HG03103 (cell line): ENCODE data around the gene FSTL4.
"Not testable (repeated sequence)": the region's sequence is repeated elsewhere in the genome, so short reads cannot be mapped to it uniquely, and the experiment has no call there.

Experiments used
- ATAC-seq: cut with Tn5 transposase; IDR thresholded peaks from one replicate; pipeline ENCODE4 v1.9.1; 2021; ENCODE audit warnings: low read depth; ENCODE audit not compliant: unreplicated experiment

Gene FSTL4

DNA sequence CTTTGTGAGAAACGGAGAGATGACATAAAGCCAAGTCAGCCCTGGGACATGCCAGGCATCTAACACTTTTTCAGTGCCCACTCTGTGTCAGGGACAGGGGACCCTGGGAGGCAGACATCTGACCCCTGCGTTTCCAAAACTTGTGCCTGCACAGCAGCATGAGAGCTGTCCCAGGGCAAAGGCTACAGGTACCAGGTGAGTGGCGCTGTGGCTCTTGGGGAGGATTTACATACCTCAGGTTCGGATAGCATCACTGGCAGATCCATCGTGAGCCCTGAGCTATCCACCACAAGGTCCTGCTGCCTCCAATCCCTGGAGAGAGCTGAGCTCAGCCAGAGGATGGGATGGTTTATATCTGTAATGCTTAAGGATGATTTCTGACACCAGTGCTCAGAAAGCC is 52.4 kb downstream of the FSTL4 start:
- ATAC-seq, result no peak

DNA sequence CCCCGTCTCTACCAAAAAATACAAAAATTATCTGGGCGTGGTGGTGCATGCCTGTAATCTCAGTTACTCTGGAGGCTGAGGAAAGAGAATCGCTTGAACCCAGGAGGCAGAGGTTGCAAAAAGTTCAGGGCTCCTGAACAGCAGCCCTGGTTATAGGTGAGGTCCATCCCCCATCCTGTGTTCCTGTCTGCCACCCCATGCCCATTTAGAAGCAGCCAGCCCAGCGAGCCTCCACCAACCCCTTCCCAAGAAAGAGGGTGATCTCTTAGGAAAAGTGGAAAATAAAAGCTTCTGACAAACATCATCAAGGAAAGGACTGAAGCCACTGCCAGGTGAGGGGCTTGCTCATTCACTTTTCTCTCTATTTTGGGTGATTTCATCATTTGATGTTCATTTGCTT is 55.8 kb downstream of the FSTL4 start:
- no peak for ATAC-seq

DNA sequence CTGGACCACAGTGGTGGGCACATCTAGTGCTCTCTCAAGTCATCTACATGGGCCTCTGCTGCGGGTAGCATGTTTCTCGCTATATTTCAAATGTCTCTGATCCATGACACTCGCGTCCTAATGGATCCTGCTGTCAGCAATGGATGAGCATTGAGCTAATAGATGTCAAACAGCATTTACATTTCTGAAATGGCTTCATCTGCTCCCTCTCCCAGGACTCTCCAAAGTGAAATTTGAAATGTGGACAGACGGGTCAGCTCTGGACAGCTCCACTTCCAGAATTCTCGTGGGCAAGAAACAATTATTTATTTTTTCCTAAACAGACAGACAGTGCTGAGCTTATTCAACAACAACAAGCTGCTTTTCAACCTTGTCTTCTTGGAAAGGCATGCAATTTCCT is 58.1 kb downstream of the FSTL4 start:
- no peak for ATAC-seq

- ATAC-seq, result peak; percentile 70
Measured at GRCh38 chr5:133552925-133553525, 59.3 kb downstream of the FSTL4 start.

- no peak for ATAC-seq
Measured at GRCh38 chr5:133546500-133546899, 65.8 kb downstream of the FSTL4 start.

GRCh38 chr5:133544346-133544745 is 68.0 kb downstream of the FSTL4 start:
- no peak for ATAC-seq

- no peak for ATAC-seq
Measured at GRCh38 chr5:133539818-133540217, 72.5 kb downstream of the FSTL4 start.

DNA sequence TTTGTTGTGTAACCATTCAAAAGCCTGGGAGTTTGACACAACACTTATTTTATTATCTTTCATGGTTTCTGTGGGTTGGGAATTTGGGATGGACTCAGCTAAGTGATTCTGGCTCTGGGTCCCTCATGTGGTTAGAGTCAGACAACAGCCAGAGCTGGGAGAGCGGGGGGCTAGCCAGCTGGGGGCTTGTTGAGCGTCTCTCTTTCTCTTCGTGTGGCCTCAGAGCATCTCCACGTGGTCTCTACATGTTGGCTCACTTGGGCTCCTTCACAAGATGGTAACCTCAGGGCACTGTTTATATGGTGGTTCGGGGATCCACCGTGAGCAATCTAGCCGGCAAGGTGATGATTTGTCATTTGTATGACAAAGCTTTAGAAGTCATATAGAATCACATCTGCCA is 73.6 kb downstream of the FSTL4 start:
- ATAC-seq, result no peak

DNA sequence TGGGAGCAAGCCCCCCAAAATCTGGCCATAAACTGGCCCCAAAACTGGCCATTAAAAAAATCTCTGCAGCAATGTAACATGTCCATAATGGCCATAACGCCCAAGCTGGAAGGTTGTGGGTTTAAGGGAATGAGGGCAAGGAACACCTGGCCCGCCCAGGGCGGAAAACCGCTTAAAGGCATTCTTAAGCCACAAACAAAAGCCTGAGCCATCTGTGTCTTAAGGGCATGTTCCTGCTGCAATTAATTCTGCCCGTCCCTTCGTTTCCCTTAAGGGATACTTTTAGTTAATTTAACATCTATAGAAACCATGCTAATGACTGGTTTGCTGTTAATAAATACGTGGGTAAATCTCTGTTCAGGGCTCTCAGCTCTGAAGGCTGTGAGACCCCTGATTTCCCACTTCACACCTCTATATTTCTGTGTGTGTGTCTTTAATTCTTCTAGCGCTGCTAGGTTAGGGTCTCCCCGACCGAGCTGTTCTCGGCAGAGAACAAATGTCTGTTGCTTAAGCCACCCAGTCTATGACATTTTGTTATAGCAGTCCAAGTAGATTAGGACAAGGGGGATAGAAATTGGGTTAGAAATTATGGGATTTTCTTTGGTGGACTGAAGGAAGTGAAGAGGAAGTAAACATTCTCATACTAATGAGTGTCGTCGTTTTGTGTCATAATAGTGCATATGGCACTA is 77.0 kb downstream of the FSTL4 start:
- ATAC-seq, result not testable (repeated sequence)

- ATAC-seq, result no peak
Measured at GRCh38 chr5:133534566-133534965, 77.8 kb downstream of the FSTL4 start.

GRCh38 chr5:133533541-133533940 is 78.8 kb downstream of the FSTL4 start:
- ATAC-seq, result no peak

- no peak for ATAC-seq
Measured at GRCh38 chr5:133531594-133531993, 80.7 kb downstream of the FSTL4 start.

DNA sequence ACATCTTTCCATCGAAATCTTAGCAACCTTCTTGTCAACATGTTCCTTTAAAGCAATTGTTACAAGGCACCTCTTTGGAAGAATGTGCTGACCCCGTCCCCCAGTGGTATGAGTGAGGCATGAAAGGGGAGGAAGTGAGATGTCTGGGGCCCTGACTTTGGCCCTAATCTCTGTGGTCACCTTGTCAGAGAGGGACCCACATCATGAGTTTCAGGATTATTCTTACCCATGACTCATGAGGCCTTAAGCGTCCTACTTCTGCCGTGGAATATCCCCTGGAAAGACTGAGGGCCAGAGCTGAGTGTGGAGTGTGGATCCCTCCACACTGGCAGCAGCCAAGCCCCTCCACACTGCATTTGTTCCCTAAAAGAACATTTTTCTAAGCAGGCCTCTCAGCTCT is 81.2 kb downstream of the FSTL4 start:
- peak; percentile 82 for ATAC-seq

DNA sequence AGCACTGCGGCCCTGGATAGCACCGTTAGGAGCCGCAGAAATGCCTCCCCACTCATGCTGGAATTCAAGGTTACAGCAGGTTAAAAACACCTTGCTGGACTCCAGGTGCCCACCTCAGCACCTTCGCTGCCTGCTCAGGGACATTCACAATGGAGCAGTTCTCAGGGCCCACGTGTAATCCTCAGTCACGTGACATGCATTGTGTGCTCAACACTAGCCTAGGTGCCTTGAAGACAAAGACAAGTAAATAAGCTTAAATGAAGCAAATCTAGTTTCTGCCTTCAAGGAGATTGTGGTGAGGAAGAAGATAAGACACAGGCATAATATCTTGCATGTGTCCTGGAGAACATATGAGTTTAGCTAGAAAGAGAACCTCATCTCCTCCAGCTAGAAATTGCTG is 82.1 kb downstream of the FSTL4 start:
- no peak for ATAC-seq

GRCh38 chr5:133528841-133529240 is 83.5 kb downstream of the FSTL4 start:
- ATAC-seq, result no peak

GRCh38 chr5:133527311-133527710 is 85.0 kb downstream of the FSTL4 start:
- ATAC-seq, result no peak

DNA sequence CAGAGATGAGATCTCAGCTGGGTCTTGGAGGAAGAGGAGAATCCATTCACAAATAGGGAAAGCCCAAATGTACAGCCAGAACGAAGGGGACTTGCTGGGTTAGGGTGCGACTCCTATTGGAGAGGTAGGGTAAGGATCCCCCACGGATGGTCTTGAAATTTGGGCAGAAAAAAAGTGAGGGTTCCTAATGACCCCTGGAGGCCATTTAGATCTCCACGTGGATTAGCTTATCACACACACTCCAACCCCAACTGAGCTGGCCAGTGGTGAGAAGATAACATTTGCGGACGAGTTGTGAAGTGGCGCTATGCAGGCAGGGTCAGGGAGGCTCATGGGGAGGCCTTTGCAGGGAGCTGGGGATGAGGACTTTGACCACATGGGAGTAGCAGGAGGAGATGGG is 86.0 kb downstream of the FSTL4 start:
- no peak for ATAC-seq

- ATAC-seq, result no peak
Measured at GRCh38 chr5:133525126-133525525, 87.2 kb downstream of the FSTL4 start.

DNA sequence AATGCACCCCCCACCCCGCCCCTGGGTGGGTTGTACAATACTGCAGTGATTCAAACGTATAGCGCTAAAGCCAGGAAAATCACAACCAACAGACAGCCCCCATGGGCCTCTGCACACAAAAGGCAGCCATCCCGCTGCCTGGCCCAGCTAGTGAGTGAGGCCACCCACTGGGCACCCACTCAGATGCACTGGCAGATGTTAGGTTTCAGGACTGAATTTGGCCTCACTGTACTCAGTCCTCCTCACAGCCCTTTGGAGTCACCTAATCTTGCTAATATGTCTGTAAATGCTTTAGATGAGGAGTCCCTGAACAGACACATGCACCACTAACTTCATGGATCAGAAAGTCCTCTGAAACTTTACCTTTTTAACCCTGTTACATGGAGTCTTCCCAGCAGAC is 87.7 kb downstream of the FSTL4 start:
- ATAC-seq, result no peak

DNA sequence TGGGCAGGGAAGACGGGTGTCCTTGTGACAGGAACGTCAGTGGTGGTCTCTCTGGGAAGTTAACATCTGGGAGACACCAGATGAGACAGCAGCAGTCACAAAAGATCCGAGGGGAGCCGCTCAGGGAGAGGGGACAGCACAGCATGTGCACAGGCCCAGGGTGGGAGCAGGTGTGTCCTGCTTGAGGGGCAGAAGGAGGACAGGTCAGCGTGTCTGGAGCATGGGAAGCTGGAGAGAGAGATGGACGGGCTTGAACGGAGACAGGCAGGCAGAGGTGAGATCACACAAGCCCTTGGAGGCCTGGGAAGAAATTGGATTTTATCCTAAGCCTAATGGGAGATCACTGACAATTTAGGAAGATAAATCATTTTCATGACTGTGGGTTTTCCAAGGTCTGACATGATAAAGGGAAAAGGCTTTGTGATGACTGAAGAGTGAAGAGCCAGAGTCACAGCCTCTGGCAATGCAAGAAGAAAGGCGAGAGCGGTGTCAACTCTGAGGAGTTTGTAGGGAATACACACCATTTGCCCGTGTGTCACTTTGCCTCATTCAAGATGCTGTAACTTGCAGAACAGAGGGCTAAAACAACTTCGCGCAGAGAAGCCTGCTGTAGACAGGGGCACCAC is 88.3 kb downstream of the FSTL4 start:
- ATAC-seq, result no peak

GRCh38 chr5:133523013-133523658 is 89.2 kb downstream of the FSTL4 start:
- no peak for ATAC-seq

GRCh38 chr5:133521801-133522200 is 90.5 kb downstream of the FSTL4 start:
- no peak for ATAC-seq
